ENCODE data around the gene C2CD4D.
A peak's percentile ranks its signal among the peaks of the same experiment; 100 is the strongest.
"Not testable (repeated sequence)": the region's sequence is repeated elsewhere in the genome, so short reads cannot be mapped to it uniquely, and the experiment has no call there.

C2CD4D gene

DNA sequence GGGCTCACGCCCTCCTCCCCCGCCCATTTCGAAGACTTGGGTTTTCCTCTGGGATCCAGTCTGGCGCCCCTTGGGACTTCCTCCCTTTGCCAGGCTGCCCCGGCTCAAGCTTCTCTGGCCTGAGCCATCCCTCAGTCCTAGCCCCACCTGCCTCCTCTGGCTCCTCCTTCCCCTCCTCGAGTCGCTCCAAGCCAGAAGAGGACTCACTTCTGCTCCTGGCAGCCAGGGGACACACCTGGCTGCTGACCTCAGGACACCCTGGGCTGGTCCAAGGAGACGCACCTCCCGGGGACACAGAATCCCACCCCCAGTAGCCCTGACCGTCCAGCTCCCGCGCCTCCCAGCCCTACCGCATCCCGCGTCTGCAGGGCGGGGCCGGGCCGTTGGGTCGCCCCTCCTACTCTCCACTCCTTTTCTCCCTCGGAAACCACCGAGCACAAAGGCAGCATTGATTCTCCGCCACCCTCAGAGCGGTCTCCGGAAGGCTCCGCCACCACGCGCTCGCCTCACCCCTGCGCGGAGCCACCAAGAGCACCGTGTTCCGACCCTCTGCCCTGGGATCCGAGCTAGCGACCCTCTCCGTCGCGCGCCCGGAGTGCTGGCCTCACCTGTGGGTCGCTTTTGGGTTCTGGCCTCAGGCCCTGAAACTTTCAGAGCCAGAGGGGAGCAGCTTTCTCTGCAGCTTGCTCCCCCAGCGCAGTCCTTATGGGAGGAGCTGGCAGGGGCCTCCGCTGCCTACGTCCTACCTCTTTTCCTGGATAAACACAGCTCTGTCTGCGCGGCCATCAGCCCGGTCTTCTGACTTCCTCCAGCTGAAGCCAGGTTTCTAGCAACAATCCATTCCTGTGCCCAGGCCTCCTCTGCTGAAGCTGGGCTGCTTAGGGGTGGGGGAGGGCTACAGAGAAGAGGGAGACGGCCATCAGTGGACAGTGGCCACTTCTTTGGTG lies at the start of gene C2CD4D:
Gene C2CD4D, minus strand, starts transcription at position 364 of the 947 bp plus-strand sequence. CDS start 831 bp downstream, outside the sequence.
- peak; percentile 17 for DNase-seq

DNA sequence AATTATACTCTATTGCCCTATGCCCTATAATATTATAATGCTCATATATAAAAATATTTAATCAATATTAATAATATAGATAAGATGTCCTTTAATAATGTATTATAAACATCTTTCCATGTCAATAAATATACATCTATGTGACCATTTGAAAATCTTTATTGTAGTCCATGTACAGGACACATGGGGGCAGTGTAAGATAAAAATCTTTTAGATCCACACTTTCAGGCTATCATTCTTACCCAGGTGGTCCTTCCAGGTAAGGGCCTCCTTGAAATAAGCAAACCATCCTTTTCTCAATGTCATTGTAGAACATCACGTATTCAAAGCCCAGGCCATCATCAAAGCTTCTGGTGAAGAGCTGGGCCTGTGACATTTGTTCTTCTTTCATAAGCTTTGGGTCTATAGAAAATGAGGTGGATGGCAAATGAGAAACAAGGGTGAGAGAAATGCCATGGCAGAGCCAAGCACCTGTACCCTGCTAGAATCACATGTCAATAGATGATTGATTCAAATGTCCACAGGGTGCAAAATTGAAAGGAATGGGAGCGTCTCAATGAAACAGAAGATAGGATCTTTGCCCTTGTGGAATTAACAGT lies 49.5 kb upstream of the C2CD4D start:
- DNase-seq, result no peak

DNA sequence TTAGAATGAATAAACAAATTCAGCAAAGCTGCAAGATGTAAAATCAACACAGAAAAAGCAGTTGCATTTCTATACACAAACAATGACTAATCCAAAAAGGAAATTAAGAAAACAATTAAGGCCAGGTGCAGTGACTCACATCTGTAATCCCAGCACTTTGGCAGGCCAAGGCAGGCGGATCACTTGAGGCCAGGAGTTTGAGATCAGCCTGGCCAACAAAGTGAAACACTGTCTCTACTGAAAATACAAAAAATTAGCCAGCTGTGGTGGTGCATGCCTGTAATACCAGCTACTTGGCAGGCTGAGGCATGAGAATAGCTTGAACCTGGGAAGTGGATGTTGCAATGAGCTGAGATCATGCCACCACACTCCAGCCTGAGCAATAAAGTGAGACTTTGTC lies 47.4 kb upstream of the C2CD4D start:
- DNase-seq, result no peak

- no peak for DNase-seq
Measured at GRCh38 chr1:151885479-151885878, 45.9 kb upstream of the C2CD4D start.

- DNase-seq, result not testable (repeated sequence)
Measured at GRCh38 chr1:151884879-151885278, 45.3 kb upstream of the C2CD4D start.

DNA sequence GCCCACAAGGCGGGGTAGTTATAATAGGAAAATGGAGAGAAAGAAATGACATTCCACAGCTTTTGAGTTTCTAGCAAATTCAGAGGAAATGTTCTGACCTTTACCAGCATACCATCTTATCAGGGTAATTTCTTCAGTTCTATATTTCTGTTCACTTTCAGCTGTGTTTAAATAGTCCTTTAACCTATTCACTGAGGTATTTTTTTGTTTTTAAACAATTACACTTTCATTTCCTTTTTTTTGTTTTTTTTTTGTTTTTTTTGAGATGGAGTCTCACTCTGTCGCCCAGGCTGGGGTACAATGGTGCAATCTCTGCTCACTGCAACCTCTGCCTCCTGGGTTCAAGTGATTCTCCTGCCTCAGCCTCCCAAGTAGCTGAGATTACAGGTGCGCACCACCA lies 44.8 kb upstream of the C2CD4D start:
- not testable (repeated sequence) for DNase-seq

- DNase-seq, result not testable (repeated sequence)
Measured at GRCh38 chr1:151883898-151884297, 44.3 kb upstream of the C2CD4D start.

- DNase-seq, result not testable (repeated sequence)
Measured at GRCh38 chr1:151882918-151883317, 43.3 kb upstream of the C2CD4D start.

DNA sequence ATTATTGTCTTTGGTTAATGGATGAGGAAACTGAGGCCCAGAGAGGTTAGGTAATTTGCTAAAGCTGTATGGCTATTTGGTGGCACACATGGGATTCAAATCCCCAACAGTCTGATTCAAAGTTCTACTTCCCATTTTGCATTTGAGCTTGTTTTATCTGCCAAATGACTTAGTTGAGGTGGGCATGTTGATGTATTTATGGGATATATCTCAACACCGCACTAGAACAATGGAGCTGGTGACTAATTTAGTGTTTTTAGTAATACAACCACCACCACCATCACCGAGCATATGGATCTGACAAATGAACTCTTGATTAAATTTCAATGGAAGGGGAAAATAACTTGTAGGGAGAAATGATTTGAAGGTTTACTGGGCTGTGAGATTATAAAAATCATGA lies 42.8 kb upstream of the C2CD4D start:
- DNase-seq, result no peak

DNA sequence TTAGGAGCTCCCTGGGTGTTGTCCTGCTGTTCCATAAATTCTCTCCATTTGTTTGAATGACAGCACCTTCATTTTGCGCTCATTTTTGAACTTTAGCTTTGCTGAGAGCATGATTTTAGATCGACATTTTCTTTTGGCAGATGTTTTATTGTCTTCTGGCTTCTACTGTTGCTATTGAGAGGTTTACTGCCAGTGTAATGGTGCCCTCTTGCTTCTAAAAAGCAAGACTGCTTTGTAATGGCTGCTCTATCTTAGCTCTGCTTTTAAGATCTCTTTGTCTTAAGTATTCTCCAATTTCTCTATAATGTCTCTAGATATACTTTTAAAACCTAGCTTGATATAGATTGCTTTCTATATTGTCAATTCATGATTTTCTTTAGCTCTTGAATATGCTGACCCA lies 41.9 kb upstream of the C2CD4D start:
- DNase-seq, result no peak

- no peak for DNase-seq
Measured at GRCh38 chr1:151875419-151876097, 35.9 kb upstream of the C2CD4D start.

GRCh38 chr1:151872776-151873175 lies 33.2 kb upstream of the C2CD4D start:
- not testable (repeated sequence) for DNase-seq

GRCh38 chr1:151871284-151872030 lies 31.8 kb upstream of the C2CD4D start:
- no peak for DNase-seq

- no peak for DNase-seq
Measured at GRCh38 chr1:151868486-151868885, 28.9 kb upstream of the C2CD4D start.

- no peak for DNase-seq
Measured at GRCh38 chr1:151867765-151868411, 28.3 kb upstream of the C2CD4D start.

DNA sequence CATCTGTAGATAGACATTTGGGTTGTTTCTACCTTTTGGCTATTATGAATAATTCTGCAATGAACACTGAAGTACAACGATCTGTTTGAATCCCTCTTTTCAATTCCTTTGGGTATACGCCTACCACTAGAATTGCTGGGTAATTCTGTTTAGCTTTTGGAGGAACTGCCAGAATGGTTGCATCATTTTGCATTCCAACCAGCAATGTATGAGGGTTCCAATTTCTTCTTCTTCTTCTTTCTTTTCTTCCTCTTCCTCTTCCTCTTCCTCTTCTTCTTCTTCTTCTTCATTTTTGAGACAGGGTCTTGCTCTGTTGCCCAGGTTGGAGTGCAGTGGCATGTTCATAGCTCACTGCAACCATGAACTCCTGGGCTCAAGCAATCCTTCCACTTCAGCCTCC lies 27.7 kb upstream of the C2CD4D start:
- DNase-seq, result no peak

- DNase-seq, result no peak
Measured at GRCh38 chr1:151864411-151864810, 24.8 kb upstream of the C2CD4D start.

DNA sequence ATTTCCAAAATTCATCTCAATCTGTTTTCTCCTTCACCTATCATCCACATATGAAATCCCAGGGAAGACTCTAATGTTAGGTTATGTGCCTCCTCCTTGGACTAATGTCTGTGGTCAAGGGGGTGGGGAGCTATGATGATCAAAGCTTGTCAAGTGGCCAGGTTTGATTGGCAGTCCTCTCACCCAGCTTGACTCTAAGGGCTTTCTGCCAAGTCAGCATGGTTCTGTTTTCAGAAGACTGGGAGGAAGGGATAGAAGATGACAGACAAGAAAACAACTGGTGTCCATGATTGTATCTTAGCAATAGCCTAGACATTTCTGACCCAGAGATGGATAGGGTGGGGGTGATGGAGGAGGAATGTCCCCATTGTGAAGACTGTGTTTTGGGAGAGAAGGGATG lies 23.0 kb upstream of the C2CD4D start:
- no peak for DNase-seq

GRCh38 chr1:151860504-151861187 lies 21.0 kb upstream of the C2CD4D start:
- DNase-seq, result no peak

GRCh38 chr1:151859891-151860293 lies 20.3 kb upstream of the C2CD4D start:
- DNase-seq, result no peak

- DNase-seq, result no peak
Measured at GRCh38 chr1:151858886-151859665, 19.5 kb upstream of the C2CD4D start.
